ENCODE measurements around the gene MBOAT1.
A peak's percentile ranks its signal among the peaks of the same experiment; 100 is the strongest.
"Not testable (repeated sequence)": the region's sequence is repeated elsewhere in the genome, so short reads cannot be mapped to it uniquely, and the experiment has no call there.

Gene MBOAT1

DNA sequence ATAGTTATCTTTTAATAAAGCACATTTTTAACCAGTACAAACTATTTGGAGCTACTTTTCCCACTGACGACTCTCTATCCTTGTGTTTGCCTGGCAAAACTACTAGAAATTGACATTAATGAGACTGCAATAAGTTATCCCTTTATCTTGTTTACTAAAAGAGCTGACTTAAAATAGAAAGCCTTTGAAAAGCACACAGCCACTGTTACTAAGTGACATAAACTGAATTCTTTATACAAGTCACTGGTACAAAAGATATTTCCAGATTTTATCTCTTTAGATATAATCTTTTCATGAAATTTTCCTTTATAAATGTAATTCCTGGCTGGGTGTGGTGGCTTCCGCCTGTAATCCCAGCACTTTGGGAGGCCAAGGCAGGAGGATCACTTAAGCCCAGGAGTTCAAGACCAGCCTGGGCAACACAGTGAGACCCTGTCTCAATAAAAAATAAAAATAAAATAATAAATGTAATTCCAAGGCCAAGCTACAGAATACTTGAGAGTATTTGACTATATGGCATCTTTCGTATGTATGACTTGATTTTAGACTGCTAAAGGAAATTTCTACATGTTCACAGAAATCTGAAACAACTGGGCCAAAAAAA, 9.5 kb downstream of the MBOAT1 start:
- no peak for DNase-seq (ENCODE audit: low read depth, low spot score)

DNA sequence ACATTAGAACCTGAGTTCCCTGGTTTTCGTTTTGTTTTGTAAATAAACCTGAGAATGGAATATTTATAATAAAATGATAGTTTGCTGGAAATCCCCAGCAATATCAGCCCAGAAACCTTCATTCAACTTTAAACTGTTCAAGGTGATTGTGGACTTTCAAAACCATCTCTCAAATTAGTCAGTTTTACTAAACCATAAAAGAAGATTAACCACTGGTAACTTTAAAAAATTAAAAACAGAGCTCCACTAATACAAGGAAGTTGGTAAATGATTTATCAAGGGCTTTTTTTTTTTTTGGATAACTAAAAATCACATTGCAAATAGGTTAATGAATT, 10.0 kb downstream of the MBOAT1 start:
- no peak for DNase-seq (ENCODE audit: low read depth, low spot score)

DNA sequence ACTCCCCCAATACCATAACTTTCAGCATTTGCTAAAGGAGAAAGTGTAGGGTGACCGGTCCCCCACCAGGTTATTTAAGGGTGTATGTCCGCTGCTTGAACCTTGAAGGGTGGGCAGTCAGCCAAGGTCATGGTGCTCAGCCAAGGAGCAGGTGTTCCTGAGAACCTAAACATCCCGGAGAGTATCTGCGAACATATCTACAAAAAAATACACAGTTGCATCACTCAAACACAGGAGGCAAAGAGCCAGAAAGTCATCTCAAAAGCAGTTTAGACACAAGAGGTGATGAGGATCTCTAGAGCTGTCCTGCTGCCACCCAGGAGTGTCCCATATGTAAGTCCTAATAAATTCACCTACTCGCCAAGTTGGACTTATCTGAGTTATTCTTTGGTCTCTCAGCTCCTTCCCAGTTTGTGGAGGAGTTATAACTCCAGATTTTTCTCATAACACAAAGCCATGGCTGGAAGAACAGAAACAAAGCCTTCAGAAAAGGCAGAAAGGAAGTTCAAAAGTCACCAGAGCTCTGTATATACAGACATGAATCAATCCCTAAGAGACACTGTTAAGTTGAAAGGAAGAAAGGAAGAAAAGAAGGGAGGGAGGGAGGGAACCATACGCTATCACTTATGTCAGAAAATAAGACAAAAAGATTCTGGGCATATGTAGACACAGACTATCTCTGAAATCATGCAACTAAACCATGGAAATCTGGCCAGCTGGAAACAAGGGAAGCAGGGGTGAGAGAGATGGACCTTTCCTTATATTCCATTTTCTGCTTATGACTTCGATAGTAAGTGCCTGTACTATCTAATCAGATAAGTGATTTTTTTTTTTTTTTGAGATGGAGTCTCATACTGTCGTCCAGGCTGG, 11.3 kb downstream of the MBOAT1 start:
- no peak for DNase-seq (ENCODE audit: low read depth, low spot score)

DNA sequence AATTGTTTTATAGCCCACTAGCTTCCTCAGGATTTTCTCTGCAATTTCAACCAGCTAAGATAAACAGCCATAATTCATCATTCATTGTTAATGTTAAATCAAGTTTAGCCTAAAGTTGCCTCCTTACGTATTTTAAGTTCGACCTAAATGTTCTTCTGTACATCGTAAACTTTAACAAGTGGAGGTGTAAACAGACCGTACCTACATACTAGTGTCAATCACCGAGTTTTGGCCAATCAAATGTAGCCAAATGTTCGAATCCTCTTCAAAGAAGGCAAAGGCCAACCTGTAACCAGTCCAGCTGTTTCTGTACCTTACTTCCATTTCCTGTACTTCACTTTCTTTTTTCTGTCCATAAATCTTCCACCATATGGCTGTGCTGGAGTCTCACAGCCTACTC, 13.5 kb downstream of the MBOAT1 start:
- DNase-seq (ENCODE audit: low read depth, low spot score), result no peak

DNA sequence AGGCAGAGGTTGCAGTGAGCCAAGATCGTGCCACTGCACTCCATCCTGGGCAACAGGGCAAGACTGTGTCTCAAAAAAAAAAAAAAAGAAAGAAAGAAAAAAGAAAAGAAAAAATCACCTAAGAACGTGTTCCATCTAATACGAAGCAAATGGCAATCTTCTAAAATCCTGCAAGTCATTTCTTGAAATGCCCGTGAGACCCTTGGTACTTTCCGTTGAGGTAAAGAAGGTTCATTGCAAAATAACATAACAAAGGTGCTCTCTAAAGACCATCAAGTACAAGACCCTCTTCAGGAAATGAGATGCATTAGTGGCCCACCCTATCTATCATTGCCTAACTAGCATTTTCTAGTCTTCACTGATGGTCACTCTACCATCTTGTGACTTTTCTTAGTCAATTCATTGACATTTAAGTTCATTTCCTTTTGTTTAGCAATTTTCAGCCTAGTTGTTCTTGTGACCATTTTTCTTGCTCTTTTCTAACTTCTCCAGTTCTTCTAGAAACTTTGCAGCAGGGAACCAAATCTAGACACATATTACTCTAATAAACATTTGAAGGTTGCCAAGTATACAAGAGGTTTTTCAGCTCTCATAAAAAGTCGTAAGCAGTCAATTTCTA, 14.0 kb downstream of the MBOAT1 start:
- no peak for DNase-seq (ENCODE audit: low read depth, low spot score)

DNA sequence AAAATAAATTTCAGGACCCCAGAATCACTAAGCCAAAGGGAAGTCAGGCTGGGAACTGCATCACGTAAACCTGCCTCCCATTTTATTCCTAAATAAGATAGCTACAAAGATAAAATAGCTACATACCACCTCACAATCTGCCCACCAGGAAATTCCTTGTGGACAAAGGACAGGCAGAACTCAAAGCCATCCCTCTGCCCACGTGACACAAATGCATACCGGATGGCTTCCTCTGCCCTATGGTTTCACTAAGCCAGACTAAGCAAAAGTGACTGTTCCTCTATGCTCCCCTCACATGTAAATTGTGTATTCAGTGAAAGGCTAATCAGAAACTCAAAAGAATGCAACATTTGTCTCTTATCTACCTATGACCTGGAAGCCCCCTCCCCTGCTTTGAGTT, 15.0 kb downstream of the MBOAT1 start:
- peak; percentile 78 for DNase-seq (ENCODE audit: low read depth, low spot score)

DNA sequence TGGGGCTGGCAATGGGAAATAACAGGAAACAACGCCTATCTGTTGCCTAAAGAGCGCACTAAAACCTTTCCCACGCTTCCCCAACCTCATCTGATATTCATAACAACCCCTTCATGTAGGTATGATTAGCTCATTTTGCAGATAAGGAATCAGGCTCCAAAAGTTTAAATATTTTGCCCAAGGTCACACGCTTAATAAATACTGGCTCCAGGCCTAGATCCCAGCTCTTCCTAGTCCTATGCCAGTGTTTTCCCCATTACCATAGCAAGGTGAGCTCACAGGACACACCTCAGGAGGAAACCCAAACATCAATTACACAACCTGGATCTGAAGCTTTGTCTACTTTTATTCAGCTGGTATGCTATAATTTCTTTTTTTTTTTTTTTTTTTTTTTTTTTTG, 19.6 kb downstream of the MBOAT1 start:
- DNase-seq (ENCODE audit: low read depth, low spot score), result no peak

DNA sequence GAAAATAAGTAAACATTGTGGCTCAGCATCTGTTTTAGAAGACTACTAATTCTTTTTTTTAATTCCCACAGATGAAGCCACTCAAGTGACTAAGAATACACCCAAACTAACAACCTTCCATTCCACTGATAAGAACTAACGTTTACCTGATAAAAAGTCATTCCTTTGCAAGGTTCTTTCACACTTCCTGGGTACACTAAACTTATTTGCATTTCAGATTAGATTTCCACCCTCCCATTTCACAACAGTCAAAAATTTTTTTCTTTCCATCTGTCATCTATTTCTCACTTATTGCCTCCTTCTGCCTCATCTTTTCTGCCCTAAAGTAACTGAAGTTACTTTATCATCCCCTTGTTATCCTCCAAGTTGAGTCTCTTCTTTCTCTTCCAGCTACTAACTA, 20.3 kb downstream of the MBOAT1 start:
- no peak for DNase-seq (ENCODE audit: low read depth, low spot score)

DNA sequence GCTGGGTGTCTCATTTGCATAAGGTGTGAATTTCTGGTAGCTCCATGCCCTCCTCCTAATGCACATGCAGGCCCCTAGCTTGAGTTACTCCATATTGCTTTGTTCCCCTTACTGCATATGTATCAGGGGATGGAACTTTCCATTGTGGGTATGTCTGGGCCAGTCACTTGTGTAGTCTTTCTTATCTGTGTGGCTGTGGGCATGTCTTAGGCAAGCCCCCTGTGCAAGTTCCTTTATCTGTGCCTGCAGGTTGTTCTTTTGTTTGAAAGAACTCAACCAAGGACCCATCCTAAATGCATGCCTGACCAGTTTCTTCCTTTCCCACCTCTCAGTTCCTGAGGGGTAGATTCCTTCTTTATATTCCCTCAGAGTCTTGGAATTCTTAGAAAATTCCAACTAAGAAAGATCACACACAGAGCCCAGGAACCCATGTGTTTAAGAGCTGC, 23.6 kb downstream of the MBOAT1 start:
- no peak for DNase-seq (ENCODE audit: low read depth, low spot score)

DNA sequence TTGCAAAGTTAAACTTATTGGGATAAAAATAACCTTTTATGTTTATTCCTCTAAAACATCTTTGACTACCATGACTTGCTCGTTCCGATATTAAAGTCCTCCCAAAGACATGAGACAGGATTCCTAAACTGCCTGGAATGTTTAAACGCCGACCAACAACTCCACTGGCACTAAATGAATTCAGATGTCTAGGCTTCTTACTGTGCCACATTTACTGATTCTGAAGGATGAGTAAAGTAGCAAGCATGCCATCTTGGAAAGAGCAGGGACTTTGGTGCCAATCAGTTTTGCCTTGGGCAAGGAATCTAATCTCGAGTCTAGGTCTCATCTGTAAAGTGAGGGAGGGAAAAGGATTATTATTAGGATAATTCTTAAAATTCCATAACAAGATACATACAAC, 25.3 kb downstream of the MBOAT1 start:
- DNase-seq (ENCODE audit: low read depth, low spot score), result no peak

DNA sequence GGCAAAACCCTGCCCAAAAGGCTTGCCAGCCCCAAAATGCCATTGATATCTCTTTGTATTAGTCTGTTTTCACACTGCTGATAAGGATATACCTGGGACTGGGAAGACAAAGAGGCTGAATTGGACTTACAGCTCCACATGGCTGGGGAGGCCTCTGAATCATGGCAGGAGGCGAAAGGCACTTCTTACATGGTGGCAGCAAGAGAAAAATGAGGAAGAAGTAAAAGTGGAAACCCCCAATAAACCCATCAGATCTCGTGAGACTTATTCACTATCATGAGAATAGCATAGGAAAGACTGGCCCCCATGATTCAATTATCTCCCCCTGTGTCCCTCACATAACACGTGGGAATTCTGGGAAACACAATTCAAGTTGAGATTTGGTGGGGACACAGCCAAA, 28.6 kb downstream of the MBOAT1 start:
- no peak for DNase-seq (ENCODE audit: low read depth, low spot score)

DNA sequence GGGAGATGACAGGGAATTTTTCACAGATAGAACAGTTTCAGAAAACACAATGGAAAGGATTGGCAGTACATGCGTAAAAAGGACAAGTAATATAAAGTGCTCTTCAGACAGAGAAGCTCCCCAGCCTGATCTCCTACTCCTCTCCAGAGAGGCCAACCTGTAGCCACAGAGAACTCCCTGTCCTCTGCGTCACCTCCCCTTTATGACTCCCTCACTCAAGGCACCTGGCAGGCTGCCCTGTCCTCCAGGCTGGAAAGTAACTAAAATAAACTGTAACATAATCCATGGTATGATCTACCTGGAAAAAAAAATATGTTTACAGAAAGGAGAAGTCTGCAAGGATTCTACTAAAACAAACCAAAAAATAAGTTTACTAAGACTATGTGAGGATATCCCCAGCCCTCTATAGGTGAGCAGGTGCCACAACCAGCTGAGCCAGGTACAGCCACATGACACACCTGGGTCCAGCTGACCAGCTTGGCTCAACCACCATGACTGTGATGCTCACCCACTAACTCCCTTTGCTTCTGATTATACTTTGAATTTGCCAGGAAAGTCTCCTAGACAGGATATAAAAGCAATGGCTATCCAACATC, 29.2 kb downstream of the MBOAT1 start:
- no peak for DNase-seq (ENCODE audit: low read depth, low spot score)

DNA sequence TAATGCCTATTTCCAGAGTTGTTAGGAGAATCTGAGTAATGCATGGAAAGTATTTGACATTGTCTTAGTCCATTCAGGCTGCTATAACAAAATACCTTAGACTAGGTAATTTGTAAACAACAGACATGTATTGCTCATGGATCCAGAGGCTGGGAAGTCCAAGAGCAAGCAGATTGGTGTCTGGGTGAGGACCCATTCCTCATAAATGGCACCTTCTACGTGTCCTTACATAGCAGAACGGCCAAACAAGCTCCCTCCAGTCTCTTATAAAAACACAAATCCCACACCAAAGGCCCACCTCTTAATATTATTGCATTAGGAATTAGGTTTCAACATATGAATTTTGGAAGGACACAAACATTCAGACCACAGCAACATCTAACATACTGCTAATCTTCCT, 30.2 kb downstream of the MBOAT1 start:
- no peak for DNase-seq (ENCODE audit: low read depth, low spot score)

DNA sequence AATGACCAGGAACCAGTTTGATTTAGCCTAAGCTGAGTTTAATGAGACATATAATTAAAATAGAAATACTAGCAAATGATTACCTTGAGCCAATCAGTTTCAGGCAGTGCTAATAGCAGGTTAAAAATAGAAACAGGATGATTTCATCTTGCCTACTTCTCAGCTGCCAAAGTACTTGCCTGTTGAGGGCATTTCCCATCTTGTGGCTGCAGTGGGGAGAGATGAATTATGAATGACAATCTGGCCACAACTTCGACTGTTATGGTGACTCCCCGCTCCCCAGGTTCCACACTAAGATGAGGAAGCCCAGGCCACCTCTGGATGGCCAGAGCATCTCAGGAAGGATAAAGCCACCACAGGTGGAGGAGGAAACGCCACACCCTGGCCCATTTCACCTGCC, 31.3 kb downstream of the MBOAT1 start:
- no peak for DNase-seq (ENCODE audit: low read depth, low spot score)

DNA sequence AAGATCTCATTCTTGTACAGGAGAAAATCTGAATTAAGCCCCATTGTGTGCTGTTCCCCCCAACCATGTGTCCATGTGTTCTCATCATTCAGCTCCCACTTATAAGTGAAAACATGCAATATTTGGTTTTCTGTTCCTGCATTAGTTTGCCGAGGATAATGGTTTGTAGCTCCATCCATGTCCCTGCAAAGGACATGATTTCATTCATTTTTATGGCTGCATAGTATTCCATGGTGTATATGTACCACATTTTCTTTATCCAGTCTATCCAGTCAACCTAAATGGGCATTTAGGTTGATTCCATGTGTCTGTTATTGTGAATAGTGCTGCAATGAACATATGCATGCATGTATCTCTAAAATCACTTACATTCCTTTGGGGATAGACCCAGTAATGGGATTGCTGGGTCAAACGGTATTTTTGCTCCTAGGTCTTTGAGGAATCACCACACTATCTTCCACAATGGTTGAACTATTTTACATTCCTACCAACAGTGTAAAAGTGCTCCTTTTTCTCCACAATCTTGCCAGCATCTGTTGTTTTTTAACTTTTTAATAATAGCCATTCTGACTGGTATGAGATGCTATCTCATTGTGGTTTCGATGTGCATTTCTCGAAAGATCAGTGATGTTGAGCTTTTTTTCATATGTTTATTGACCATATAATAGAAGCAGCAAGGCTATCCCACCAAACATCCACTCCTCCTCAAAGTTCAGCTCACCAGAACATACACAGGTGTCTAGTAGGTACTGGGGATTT, 32.8 kb downstream of the MBOAT1 start:
- DNase-seq (ENCODE audit: low read depth, low spot score), result not testable (repeated sequence)

DNA sequence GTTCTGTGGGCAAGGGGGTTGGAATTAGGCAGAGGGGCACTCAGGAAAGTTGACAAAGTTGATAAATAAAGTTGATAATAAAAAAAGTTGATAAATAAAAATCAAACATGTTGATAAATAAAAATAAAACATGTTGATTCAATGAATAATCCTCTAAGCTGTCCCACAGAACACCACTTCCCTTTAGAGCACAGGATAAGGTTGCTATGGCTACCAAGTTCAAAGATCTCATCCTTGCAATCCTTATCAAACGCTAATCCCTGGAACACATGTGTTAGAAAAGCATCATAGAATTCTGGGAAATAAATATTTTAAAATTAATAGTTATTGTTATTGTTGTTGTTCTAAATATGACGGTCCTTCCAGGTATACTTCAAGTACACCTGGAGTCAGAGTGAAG, 33.9 kb downstream of the MBOAT1 start:
- no peak for DNase-seq (ENCODE audit: low read depth, low spot score)

DNA sequence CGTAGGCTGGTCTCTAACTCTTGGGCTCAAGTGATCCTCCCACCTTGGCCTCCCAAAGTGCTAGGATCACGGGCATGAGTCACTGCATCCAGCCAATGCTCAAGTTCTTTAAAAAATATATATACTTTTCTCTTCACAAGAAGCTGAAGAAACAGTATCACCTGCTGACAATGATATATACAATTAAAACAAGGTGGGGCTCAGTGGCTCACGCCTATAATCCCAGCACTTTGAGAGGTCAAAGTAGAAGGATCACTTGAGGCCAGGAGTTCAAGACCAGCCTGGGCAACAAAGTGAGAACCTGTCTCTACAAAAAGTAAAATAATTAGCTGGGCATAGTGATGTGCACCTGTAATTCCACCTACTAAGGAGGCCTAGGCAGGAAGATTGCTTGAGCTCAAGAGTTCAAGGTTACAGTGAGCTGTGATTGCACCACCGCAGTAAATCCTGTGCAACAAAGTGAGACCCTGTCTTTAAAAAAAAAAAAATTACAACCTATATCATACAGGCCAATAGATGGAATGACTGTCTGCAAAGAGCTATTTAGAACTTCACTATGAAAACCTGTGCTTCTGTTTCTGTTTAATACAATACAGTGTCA, 36.4 kb downstream of the MBOAT1 start:
- DNase-seq (ENCODE audit: low read depth, low spot score), result no peak

DNA sequence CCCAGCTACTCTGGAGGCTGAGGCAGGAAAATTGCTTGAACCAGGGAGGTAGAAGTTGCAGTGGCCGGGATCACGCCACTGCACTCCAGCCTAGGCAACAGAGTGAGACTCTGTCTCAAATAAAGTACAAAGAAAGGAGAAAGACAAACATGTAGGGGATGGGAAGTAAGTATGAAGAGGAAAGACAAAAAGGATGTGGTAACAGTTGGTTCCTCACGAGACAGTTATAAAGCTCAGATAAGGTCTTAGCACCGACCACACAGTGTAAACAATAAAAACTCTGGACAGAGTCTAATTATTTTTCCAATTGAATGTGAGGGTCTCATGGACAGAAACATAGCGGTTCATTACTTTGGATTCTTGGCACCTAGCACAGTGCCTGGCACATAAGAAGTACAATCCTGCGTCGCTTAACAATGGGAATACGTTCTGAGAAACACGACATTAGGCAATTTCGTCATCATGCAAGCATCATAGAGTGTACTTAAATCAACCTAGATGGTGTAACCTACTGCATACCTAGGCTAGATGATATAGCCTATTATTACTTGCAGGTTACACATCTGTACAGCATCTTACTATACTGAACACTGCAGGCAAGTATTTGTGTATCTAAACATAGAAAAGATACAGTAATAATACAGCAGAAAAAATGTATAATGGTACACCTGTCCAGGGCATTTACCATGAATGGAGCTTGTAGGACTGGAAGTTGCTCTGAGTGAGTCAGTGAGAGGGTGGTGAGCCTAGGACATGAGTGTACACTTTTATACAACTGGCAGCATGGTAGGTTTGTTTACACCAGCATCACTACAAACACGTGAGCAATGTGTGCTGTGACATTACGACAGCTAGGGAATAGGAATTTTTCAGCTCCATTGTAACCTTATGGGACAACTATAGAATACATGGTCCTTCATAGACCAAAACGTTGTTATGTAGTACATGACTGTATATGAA, 38.2 kb downstream of the MBOAT1 start:
- no peak for DNase-seq (ENCODE audit: low read depth, low spot score)

DNA sequence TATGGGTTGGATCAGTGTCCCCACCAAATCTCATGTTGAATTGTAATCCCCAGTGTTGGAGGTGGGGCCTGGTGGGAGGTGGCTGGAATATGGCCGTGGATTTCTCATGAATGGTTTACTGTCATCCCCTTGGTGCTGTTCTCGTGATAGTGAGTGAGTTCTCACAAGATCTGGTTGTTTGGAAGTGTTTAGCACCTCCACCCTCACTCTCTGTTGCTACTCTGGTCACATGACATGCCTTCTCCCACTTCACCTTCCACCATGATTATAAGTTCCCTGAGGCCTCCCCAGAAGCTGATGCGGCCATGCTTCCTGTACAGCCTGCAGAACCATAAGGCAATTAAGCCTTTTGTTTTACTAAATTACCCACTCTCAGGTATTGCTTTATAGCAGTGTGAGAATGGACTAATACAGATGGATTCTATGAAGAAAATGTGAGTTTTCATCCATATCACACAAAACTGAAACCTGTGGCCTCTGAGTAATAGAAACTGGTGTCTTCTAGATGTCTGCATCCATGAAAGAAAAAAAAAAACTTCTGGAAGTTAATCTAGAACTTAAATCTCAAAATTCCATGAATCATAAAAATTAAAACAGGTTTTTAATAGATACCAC, 39.3 kb downstream of the MBOAT1 start:
- DNase-seq (ENCODE audit: low read depth, low spot score), result no peak

All from iPS DF 19.7 (cell line).